ENCODE measurements around the gene SYT8. TPM values are rescaled to one million over a fixed set of nuclear protein-coding genes. Genes with fewer than 3 reads are reported as not detected.
"Not testable (repeated sequence)": the region's sequence is repeated elsewhere in the genome, so short reads cannot be mapped to it uniquely, and the experiment has no call there.

SYT8 gene
- polyA plus RNA-seq, 1 experiment = not detected

DNA sequence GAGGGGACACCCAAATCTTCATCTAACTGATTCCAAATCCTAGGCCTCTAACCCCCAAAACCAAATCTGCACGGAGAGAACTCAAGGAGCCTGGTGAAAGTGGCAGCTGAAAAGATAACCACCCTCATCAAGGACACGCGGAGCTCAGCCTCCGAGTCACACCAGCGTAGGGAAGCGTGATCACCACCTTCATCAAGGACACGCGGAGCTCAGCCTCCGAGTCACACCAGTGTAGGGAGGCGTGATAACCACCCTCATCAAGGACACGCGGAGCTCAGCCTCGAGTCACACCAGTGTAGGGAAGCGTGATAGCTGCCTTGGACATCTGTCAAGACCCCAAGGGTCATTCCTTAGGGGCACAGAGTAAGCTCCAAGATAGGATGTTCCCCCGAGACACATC lies 29.3 kb upstream of the SYT8 start:
- no peaks in the 10 kb centered on the region for H3K36me3 ChIP-seq (ENCODE audit: control insufficient read depth, insufficient read depth, low read length)
- H3K4me3 ChIP-seq (ENCODE audit: low read depth, low read length) = no peak overlapping the region
- TF ChIP-seq, protein P1, sequence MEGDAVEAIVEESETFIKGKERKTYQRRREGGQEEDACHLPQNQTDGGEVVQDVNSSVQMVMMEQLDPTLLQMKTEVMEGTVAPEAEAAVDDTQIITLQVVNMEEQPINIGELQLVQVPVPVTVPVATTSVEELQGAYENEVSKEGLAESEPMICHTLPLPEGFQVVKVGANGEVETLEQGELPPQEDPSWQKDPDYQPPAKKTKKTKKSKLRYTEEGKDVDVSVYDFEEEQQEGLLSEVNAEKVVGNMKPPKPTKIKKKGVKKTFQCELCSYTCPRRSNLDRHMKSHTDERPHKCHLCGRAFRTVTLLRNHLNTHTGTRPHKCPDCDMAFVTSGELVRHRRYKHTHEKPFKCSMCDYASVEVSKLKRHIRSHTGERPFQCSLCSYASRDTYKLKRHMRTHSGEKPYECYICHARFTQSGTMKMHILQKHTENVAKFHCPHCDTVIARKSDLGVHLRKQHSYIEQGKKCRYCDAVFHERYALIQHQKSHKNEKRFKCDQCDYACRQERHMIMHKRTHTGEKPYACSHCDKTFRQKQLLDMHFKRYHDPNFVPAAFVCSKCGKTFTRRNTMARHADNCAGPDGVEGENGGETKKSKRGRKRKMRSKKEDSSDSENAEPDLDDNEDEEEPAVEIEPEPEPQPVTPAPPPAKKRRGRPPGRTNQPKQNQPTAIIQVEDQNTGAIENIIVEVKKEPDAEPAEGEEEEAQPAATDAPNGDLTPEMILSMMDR (IDR thresholded peaks at IDR 0.05; ENCODE audit: insufficient read depth, low read depth, low read length) = no peak
- CTCF ChIA-PET = interaction anchor here (1.1 to 1.6 kb wide), 4 partner anchors 9 to 70 kb away, joined by 3 to 4 read pairs (median 3); no protein-coding TSS in a partner anchor
- POLR2A ChIA-PET = no interaction called here
- no peak for DNase-seq (ENCODE audit: low read depth)
- H3K27me3 ChIP-seq (ENCODE audit: control insufficient read depth, insufficient read depth, low read length) = peaks cover 1% of the 10 kb centered on the region; the same call in 1 of the 2 replicates

DNA sequence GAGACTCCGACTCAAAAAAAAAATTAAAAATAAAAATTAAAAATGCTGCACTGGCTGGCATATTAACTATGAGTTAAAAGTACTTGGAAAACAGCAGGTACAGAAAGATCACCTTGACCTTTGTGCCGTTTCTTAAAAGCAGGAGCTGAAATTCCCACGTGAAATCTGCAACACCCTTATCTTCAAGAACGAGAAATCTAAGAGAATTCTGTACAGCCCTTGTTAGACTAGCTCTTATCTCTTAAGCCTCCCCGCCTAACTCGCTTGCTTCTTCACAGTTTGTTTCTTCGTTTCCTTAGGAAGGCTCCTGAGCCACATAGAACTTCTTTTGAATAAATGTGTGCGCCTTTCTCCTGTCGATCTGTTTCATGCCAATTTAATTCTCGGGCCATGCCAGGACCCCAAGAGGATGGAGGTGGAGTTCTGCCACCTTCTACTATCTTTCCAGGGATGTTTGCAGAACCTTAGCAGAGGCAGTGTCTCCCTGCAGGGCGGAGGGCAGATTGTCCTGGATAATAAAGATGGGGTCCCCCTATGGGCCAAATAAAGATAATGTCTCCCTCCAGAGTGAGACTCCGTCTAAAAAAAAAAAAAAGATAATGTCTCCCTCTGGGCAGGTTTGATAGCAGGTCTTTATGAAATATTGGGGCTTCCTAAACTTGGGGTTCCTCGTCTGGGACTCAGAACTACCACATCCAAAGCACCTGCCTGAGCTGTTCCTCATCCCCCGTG lies 27.4 kb upstream of the SYT8 start:
- no peaks in the 10 kb centered on the region for H3K36me3 ChIP-seq (ENCODE audit: control insufficient read depth, insufficient read depth, low read length)
- no peak overlapping the region for H3K4me3 ChIP-seq (ENCODE audit: low read depth, low read length)
- DNase-seq (ENCODE audit: low read depth) = no peak
- H3K27me3 ChIP-seq (ENCODE audit: control insufficient read depth, insufficient read depth, low read length) = peaks cover 1% of the 10 kb centered on the region; the same call in 1 of the 2 replicates
- POLR2A ChIA-PET = no interaction called here
- CTCF ChIA-PET = interaction anchor here (0.9 to 2.6 kb wide), 5 partner anchors 9 to 114 kb away, joined by 3 to 12 read pairs (median 3); no protein-coding TSS in a partner anchor
- TF ChIP-seq, protein P1 (IDR thresholded peaks at IDR 0.05; ENCODE audit: insufficient read depth, low read depth, low read length) = 0 out of 2 replicates have a peak, but pooled peaks have one; percentile 11

DNA sequence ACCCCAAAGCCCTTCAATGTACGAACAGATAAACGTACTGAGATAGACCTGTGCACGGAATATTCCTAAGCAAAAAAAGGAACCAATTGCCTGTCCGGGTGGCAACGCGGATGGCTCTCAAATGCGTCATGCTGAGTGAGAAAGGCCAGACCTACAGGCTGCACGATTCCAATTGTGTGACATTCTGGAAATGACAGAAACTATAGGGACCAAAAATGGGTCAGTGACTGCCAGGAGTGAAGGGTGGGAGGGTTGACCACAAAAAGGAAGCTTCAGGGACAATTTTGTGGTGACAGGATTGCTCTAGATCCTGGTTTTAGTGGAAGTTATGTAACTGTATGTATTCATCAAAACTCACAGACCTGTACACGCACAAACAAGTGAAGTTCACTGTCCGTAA lies 24.0 kb upstream of the SYT8 start:
- Histone ChIP-seq H3K4me3 (ENCODE audit: low read depth, low read length) (no peak overlapping the region), H3K36me3 (ENCODE audit: control insufficient read depth, insufficient read depth, low read length) (no peaks in the 10 kb centered on the region), H3K27me3 (ENCODE audit: control insufficient read depth, insufficient read depth, low read length) (peaks cover 6% of the 10 kb centered on the region)
- ChIA-PET CTCF (no interaction called here), POLR2A (no interaction called here)
- TF ChIP-seq, protein P1 (IDR thresholded peaks at IDR 0.05; ENCODE audit: insufficient read depth, low read depth, low read length) = no peak
- no peak for DNase-seq (ENCODE audit: low read depth)

DNA sequence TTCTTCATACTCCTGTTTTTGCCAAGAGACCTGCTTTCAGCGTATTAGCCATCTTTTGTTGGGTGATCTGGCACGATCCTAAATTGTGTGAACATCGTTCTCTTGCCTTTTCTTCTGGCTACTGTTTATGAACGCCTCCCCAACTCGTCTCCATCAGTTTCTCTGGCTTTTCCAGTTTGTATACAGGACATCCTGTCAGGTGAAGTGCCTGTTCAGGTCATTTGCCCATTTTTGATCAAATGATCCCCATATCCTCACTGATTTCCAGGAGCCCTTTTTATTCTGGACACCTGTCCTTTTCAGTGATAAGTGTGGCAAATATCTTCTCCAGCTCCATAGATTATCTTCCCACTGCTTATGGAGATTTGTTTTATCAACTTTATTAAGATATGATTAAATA lies 22.5 kb upstream of the SYT8 start:
- TF ChIP-seq, protein P1 (IDR thresholded peaks at IDR 0.05; ENCODE audit: insufficient read depth, low read depth, low read length) = no peak
- POLR2A ChIA-PET = no interaction called here
- no peak for DNase-seq (ENCODE audit: low read depth)
- Histone ChIP-seq H3K4me3 (ENCODE audit: low read depth, low read length) (no peak overlapping the region), H3K27me3 (ENCODE audit: control insufficient read depth, insufficient read depth, low read length) (peaks cover 7% of the 10 kb centered on the region), H3K36me3 (ENCODE audit: control insufficient read depth, insufficient read depth, low read length) (no peaks in the 10 kb centered on the region)
- CTCF ChIA-PET = interaction anchor here (0.6 to 1.0 kb wide), 2 partner anchors 18 to 118 kb away, joined by 3 to 6 read pairs; no protein-coding TSS in a partner anchor

DNA sequence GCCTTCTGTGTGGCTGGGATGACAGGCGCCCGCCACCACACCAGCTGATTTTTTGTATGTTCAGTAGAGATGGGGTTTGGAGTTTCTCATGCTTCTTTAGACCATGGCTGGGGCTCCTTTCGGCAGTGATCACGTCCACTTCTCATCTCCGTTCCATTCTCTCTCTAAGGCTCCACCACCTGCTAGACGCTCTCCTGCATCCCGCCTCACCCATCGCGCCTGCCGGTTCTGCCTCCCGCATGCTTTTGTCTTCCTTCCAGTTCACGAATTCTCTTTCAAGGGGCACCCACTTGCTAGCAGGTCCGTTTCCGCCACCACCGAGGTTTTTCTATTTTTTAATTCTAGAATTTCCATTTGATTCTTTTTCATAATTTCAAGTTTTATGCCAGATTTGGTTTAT lies 22.0 kb upstream of the SYT8 start:
- ChIA-PET POLR2A (no interaction called here), CTCF (interaction anchor here (1.0 kb wide), 1 partner anchor 119 kb away, joined by 3 read pairs; no protein-coding TSS in a partner anchor)
- Histone ChIP-seq H3K27me3 (ENCODE audit: control insufficient read depth, insufficient read depth, low read length) (peaks cover 8% of the 10 kb centered on the region), H3K36me3 (ENCODE audit: control insufficient read depth, insufficient read depth, low read length) (no peaks in the 10 kb centered on the region), H3K4me3 (ENCODE audit: low read depth, low read length) (no peak overlapping the region)
- no peak for DNase-seq (ENCODE audit: low read depth)
- TF ChIP-seq, protein P1 (IDR thresholded peaks at IDR 0.05; ENCODE audit: insufficient read depth, low read depth, low read length) = no peak

DNA sequence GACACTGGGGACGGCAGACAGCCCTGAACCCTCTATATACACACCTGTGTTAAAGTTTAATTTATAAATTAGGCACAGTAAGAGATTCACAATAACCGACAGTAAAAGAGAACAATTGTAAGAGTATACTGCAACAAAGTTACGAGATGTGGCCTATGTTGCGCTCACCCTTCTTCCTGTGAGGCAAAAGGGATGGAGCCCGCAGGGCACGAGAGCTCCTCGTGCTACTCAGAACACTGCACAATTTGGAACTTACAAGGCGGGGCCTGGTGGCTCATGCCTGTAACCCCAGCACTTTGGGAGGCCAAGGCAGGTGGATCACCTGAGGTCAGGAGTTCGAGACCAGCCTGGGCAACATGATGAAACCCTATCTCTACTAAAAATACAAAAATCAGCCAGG lies 21.4 kb upstream of the SYT8 start:
- POLR2A ChIA-PET; H3K36me3 ChIP-seq (ENCODE audit: control insufficient read depth, insufficient read depth, low read length); CTCF ChIA-PET; H3K4me3 ChIP-seq (ENCODE audit: low read depth, low read length); DNase-seq (ENCODE audit: low read depth); H3K27me3 ChIP-seq (ENCODE audit: control insufficient read depth, insufficient read depth, low read length): not testable (repeated sequence)

Measured in BJ (cell line).